KOPT-K1 (cell line): ENCODE data around the gene STAT3.
"Not testable (repeated sequence)": the region's sequence is repeated elsewhere in the genome, so short reads cannot be mapped to it uniquely, and the experiment has no call there.

Source experiments
- H3K27ac ChIP-seq: fragments of 200-600 bp; sonication (generic); 2 replicates; pipeline ENCODE4 v1.5.1; 2016; ENCODE audit warnings: antibody characterized with exemption, mild to moderate bottlenecking, low read depth, low read length; ENCODE audit not compliant: poor library complexity, severe bottlenecking
- H3K36me3 ChIP-seq: fragments of 200-600 bp; sonication (generic); 2 replicates; pipeline ENCODE4 v1.5.1; 2017; ENCODE audit warnings: antibody characterized with exemption, mild to moderate bottlenecking, low read length, moderate library complexity; ENCODE audit not compliant: insufficient read depth
- H3K9me3 ChIP-seq: fragments of 200-600 bp; sonication (generic); 2 replicates; pipeline ENCODE4 v1.5.1; 2017; ENCODE audit warnings: antibody characterized with exemption, low read length, mild to moderate bottlenecking; ENCODE audit not compliant: insufficient read depth, poor library complexity, severe bottlenecking

STAT3 gene

GRCh38 chr17:42270596-42270995 lies 117.6 kb downstream of the STAT3 start:
- H3K9me3 ChIP-seq: peaks cover under 1% of the 10 kb centered on the region
- peaks cover under 1% of the 10 kb centered on the region; the same call in 1 of the 2 replicates for H3K36me3 ChIP-seq
- H3K27ac ChIP-seq: no peak overlapping the region

GRCh38 chr17:42270170-42270535 lies 118.1 kb downstream of the STAT3 start:
- peaks cover 5% of the 10 kb centered on the region for H3K9me3 ChIP-seq
- peaks cover 4% of the 10 kb centered on the region; the same call in 1 of the 2 replicates for H3K36me3 ChIP-seq
- H3K27ac ChIP-seq: no peak overlapping the region

GRCh38 chr17:42268236-42268635 lies 120.0 kb downstream of the STAT3 start:
- no peak overlapping the region for H3K27ac ChIP-seq
- peaks cover 7% of the 10 kb centered on the region for H3K9me3 ChIP-seq
- peaks cover 5% of the 10 kb centered on the region; the same call in 1 of the 2 replicates for H3K36me3 ChIP-seq

GRCh38 chr17:42266918-42267766 lies 121.1 kb downstream of the STAT3 start:
- Histone ChIP-seq H3K36me3 (peaks cover 5% of the 10 kb centered on the region; the same call in 1 of the 2 replicates), H3K27ac (no peak overlapping the region), H3K9me3 (peaks cover 7% of the 10 kb centered on the region)

GRCh38 chr17:42266462-42266861 lies 121.8 kb downstream of the STAT3 start:
- H3K27ac ChIP-seq: no peak overlapping the region

GRCh38 chr17:42264366-42264765 lies 123.9 kb downstream of the STAT3 start:
- H3K36me3 ChIP-seq, H3K27ac ChIP-seq, H3K9me3 ChIP-seq: not testable (repeated sequence)

More at GRCh38 chr17:42266462-42266861, 121.8 kb downstream of the STAT3 start:
- peaks cover 5% of the 10 kb centered on the region; the same call in 1 of the 2 replicates for H3K36me3 ChIP-seq
- H3K9me3 ChIP-seq: peaks cover 7% of the 10 kb centered on the region
